A549 (cell line): ENCODE measurements around the gene SGPL1.

Experiments used
- BCL3 ChIP-seq: fragments of >200 bp; sonication (Bioruptor Twin); formaldehyde crosslinking; IDR thresholded peaks from 3 replicates; pipeline ENCODE4 v1.6.1; 2016
- CEBPB ChIP-seq, 2 experiments: fragments of >200 bp in 1 of 2; sonication (Bioruptor Twin) in 1 of 2; formaldehyde crosslinking in 1 of 2; IDR thresholded peaks; 2 replicates each; pipeline ENCODE4 v1.6.1; 2012 to 2016
- CHD2 ChIP-seq: fragments of 150-350 bp; IDR thresholded peaks from 2 replicates; pipeline ENCODE4 v1.6.1; 2014; ENCODE audit warnings: low read length; ENCODE audit not compliant: partially characterized antibody
- CTCF ChIP-seq: fragments of >200 bp; sonication (Bioruptor Twin); formaldehyde crosslinking; IDR thresholded peaks from 3 replicates; pipeline ENCODE4 v1.5.1; 2016
- ESRRA ChIP-seq: fragments of 150-350 bp; IDR thresholded peaks from 2 replicates; pipeline ENCODE4 v1.6.1; 2014; ENCODE audit warnings: mild to moderate bottlenecking, low read length, borderline replicate concordance
- MAZ ChIP-seq: fragments of 150-350 bp; IDR thresholded peaks from 2 replicates; pipeline ENCODE4 v1.6.1; 2014; ENCODE audit warnings: antibody characterized with exemption, low read depth, low read length, borderline replicate concordance
- POLR2AphosphoS2 ChIP-seq: conservative IDR thresholded peaks from 2 replicates; pipeline ENCODE4 v1.6.1; 2012; ENCODE audit warnings: low read length, improper control_type of control experiment, inconsistent platforms

- TF ChIP-seq ESRRA (no peak), CEBPB (IDR thresholded peaks at IDR 0.05) (no peak), CTCF (no peak), POLR2AphosphoS2 (no peak), CHD2 (no peak), MAZ (no peak), BCL3 (no peak)
Observed at GRCh38 chr10:70784016-70784415, 31.7 kb upstream of the SGPL1 start.
